Coronary artery (tissue), 2 donors: ENCODE data around the gene ZNF503.

Source experiments
- DNase-seq: peaks from one replicate; pipeline ENCODE4 v3.0.0-alpha.2; 2017; ENCODE audit warnings: low spot score
- H3K27ac ChIP-seq, 2 donors: fragments of 200-600 bp; sonication (generic); one replicate each; pipeline ENCODE4 v1.5.1; 2016 to 2019
- H3K4me3 ChIP-seq: fragments of 200-600 bp; sonication (generic); 2 replicates; pipeline ENCODE4 v1.5.1; 2016; ENCODE audit warnings: mild to moderate bottlenecking, moderate library complexity
- CTCF ChIP-seq: fragments of 200-600 bp; sonication (generic); IDR thresholded peaks from one replicate; pipeline ENCODE4 v1.5.1; 2019; ENCODE audit warnings: antibody characterized with exemption

The ZNF503 gene

GRCh38 chr10:75405598-75406461, 4.3 kb upstream of the ZNF503 start:
- Histone ChIP-seq H3K4me3 (no peak overlapping the region), H3K27ac (no peak overlapping the region)
- DNase-seq, result no peak
- no peak for TF ChIP-seq CTCF

- DNase-seq, result no peak
- Histone ChIP-seq H3K27ac (peak overlapping the region in 1 of 2 donors; percentile 100), H3K4me3 (peak overlapping the region; percentile 96)
- TF ChIP-seq CTCF, result no peak
Measured at GRCh38 chr10:75404815-75405597, 3.4 kb upstream of the ZNF503 start.

GRCh38 chr10:75403939-75404814, 2.6 kb upstream of the ZNF503 start:
- Histone ChIP-seq H3K4me3 (peak overlapping the region; percentile 96), H3K27ac (peak overlapping the region; percentile 78 to 100)
- TF ChIP-seq CTCF, result no peak
- no peak for DNase-seq

GRCh38 chr10:75403144-75403938, 1.8 kb upstream of the ZNF503 start:
- DNase-seq, result no peak
- Histone ChIP-seq H3K4me3 (peak overlapping the region; percentile 96), H3K27ac (peak overlapping the region; percentile 78 to 100)
- TF ChIP-seq CTCF, result no peak

GRCh38 chr10:75402486-75403143, 1.1 kb upstream of the ZNF503 start:
- H3K4me3 ChIP-seq, result peak overlapping the region; percentile 96
- DNase-seq, result no peak
- no peak for TF ChIP-seq CTCF
- peak overlapping the region; percentile 78 to 100 for H3K27ac ChIP-seq
